ENCODE results near the gene BRCA1. TPM values are rescaled to one million over a fixed set of nuclear protein-coding genes. Genes with fewer than 3 reads are reported as not detected.

The BRCA1 gene
- total RNA-seq, 1 experiment from 2014 or later, result 44.1 TPM

- H2AFZ ChIP-seq (ENCODE audit: low read depth, low read length, poor library complexity, severe bottlenecking), result no peak overlapping the region
- no peaks in the 10 kb centered on the region for H4K20me1 ChIP-seq (ENCODE audit: insufficient read depth)
- CTCF ChIA-PET, result no interaction called here
- no peaks in the 10 kb centered on the region for H3K27me3 ChIP-seq (ENCODE audit: insufficient read depth, low read length)
- POLR2A ChIA-PET, result no interaction called here
- DNase-seq (ENCODE audit: low read depth, low spot score) (no peak), ATAC-seq (no peak)
- BruUV-seq (replicated peaks), result no TSS peak
- TF ChIP-seq MAX (IDR thresholded peaks at IDR 0.05), result no peak
- TF ChIP-seq JUND (IDR thresholded peaks at IDR 0.05), result no peak
- TF ChIP-seq REST (IDR thresholded peaks at IDR 0.05; ENCODE audit: low read depth), result no peak
- TF ChIP-seq CEBPB (IDR thresholded peaks at IDR 0.05; ENCODE audit: low read depth), result no peak
- no peak for TF ChIP-seq CBX3 (IDR thresholded peaks at IDR 0.05; ENCODE audit: low read depth)
- no peak for TF ChIP-seq CTCF (IDR thresholded peaks at IDR 0.05 in 2 of 3, conservative IDR thresholded peaks at IDR 0.05 in 1 of 3; ENCODE audit: borderline replicate concordance in 1 of 3, insufficient read depth in 1 of 3, low read depth in 2 of 3, low read length in 2 of 3)
- TF ChIP-seq, protein P1, sequence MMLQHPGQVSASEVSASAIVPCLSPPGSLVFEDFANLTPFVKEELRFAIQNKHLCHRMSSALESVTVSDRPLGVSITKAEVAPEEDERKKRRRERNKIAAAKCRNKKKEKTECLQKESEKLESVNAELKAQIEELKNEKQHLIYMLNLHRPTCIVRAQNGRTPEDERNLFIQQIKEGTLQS (IDR thresholded peaks at IDR 0.05), result no peak
- no peak for TF ChIP-seq POLR2AphosphoS5 (IDR thresholded peaks at IDR 0.05; ENCODE audit: low read depth, low read length)
- TF ChIP-seq SP1 (IDR thresholded peaks at IDR 0.05; ENCODE audit: low read depth), result no peak
- no peak for TF ChIP-seq FOSL1 (IDR thresholded peaks at IDR 0.05; ENCODE audit: low read depth)
- no peak for TF ChIP-seq TCF7L2 (IDR thresholded peaks at IDR 0.05; ENCODE audit: borderline replicate concordance, extremely low read depth, insufficient read depth, insufficient read length)
- TF ChIP-seq ZFX (IDR thresholded peaks at IDR 0.05), result no peak
- no peak for TF ChIP-seq ZNF274 (IDR thresholded peaks at IDR 0.05; ENCODE audit: low read depth, low read length)
- no peak for TF ChIP-seq YY1 (IDR thresholded peaks at IDR 0.05; ENCODE audit: extremely low read depth, insufficient replicate concordance, low read depth, low read length)
- no peak overlapping the region for H3K4me3 ChIP-seq (replicated peaks in 1 of 2; ENCODE audit: low read depth in 1 of 2, low read length in 2 of 2)
- no peak overlapping the region for H3K4me2 ChIP-seq (ENCODE audit: low read length)
- no peak overlapping the region for H3K27ac ChIP-seq (ENCODE audit: low read depth, low read length)
- no peaks in the 10 kb centered on the region for H3K36me3 ChIP-seq (ENCODE audit: control insufficient read depth in 1 of 2, insufficient read depth in 2 of 2, low read length in 2 of 2)
- no peaks in the 10 kb centered on the region for H3K79me2 ChIP-seq (ENCODE audit: insufficient read depth, low read length)
- no peaks in the 10 kb centered on the region for H3K9me3 ChIP-seq (ENCODE audit: control insufficient read depth in 1 of 2, insufficient read depth in 1 of 2, low read depth in 1 of 2, low read length in 2 of 2)
- peaks cover 4 to 6% of the 10 kb centered on the region in 2 experiments for H3K4me1 ChIP-seq (ENCODE audit: control insufficient read depth in 1 of 2, insufficient read depth in 2 of 2, low read length in 2 of 2)
- H3K9me2 ChIP-seq (ENCODE audit: insufficient read depth), result no peaks in the 10 kb centered on the region
- intact Hi-C loops (cut with micrococcal nuclease), result no loop called here
- RAD21 ChIA-PET (ENCODE audit: low non-redundant PET in 1 of 2, low total read pairs in 2 of 2, uncharacterized antibody in 2 of 2, unreplicated experiment in 2 of 2), result no interaction called here
- H3K9ac ChIP-seq (ENCODE audit: low read length), result no peak overlapping the region
These were observed 17.0 kb upstream of the BRCA1 start for GRCh38 chr17:43142153-43142552.
